DMS 273 (cell line): Measurements from ENCODE around the gene SMAD3.

ENCODE experiments used
- DNase-seq: peaks from one replicate; lab custom pipeline; 2025; ENCODE audit not compliant: unreplicated experiment; lab: John Stamatoyannopoulos, UW

Gene SMAD3

DNA sequence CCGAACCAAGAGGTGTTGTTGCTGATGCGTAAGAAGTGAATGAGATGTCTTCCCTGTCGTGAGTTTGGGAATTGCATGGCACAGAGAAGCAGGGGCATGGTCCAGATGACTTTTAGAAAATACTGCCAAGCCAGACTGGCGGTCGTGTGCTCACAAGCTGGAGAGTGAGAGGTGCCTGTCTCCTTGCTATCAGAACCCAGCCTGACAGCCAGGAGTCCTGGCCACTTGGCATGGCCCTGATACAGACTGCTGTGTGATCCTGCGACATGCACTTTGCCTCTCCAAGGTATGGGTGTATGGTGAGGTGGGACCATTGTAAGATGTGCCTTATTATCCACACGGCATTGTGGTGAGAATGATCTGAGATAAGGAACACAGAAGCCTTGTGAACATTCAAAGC lies 93.0 kb downstream of the SMAD3 start:
- DNase-seq: no peak

DNA sequence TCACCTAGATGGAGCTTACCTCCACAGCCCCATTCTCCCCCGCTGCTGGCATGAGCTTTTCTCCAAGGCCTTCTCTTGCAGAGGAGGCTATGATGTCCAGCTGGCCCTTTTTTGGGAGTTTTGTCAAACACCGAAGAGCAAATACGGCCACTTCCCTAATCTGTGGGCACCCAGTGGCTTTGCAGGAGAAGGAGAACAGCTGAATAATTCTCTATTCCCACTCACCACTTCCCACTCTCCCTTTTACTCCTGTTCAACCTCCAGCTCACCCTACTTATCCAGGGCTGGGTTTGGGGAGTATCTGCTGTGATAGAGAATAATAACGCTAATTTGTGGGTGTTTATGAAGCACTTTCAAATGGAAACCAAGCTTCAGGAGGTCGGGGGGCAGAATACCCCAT lies 96.0 kb downstream of the SMAD3 start:
- no peak for DNase-seq

DNA sequence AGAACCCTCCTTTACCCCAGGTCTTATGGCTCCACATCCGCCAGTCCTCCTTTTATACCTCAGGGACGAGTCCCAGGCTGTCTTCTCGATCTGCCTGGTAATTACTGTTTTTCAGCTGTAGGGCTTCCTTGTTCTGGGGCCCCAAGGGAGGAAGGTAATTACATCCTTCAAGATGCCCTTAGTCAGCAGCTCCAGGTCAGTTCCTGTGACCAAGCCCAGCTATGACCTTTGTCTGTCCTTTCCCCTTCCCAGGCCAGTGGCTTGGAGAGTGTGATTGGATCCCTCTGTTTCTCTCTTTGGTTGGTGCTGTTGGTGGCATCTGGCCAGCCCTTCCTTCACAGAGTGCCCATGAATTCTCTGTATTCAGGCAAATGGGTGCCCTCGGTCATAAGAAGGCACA lies 96.5 kb downstream of the SMAD3 start:
- DNase-seq: no peak

DNA sequence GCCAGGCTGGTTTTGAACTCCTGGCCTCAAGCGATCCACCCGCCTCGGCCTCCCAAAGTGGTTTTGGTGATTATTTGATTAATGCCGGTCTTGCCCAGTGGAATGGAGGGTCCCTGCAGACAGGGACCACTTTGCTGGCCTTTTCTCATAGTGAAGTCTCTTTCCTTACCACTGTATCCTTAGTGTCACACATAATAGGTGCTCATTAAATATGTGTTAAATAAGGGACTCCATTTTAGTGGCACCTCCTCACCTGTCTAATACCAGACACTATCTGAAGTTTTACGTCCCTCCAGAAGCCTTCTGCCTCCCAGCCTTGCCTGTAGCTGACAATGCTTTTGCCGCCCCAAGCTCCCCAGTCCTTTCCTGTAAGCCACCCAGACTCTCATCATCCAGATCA lies 97.8 kb downstream of the SMAD3 start:
- DNase-seq: no peak

DNA sequence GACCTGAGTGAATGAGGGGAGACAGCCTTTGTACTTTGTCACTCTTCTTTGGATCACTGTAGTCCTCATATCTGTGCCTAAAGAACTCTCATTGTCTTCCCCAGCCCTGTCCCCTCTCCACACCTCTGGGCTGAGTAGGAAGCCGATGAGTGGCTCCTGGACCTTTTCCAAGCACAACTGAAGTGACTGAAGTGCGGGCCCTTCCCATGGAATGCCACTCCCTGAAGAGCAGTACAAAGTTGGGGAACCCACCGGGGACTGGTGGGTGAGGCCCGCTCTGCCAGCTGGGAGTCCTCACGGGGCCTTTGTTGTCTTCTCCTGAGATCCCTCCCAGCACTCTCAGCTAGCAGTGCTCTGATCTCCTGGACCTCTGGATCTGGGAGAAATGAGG lies 99.0 kb downstream of the SMAD3 start:
- DNase-seq: no peak

DNA sequence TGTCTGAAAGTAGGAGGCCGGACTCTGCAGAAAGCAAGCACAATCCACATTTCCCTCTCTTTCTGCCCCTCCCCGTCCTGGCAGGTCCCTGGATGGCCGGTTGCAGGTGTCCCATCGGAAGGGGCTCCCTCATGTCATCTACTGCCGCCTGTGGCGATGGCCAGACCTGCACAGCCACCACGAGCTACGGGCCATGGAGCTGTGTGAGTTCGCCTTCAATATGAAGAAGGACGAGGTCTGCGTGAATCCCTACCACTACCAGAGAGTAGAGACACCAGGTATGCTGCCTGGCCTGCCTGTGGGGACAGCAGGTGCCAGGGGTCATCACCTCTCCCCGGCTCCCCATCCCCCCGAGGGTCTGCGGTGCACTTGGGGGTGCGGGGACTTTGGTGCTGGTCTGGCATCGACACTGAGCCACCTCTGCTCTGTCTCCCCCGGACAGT lies 99.4 kb downstream of the SMAD3 start:
- no peak for DNase-seq

DNA sequence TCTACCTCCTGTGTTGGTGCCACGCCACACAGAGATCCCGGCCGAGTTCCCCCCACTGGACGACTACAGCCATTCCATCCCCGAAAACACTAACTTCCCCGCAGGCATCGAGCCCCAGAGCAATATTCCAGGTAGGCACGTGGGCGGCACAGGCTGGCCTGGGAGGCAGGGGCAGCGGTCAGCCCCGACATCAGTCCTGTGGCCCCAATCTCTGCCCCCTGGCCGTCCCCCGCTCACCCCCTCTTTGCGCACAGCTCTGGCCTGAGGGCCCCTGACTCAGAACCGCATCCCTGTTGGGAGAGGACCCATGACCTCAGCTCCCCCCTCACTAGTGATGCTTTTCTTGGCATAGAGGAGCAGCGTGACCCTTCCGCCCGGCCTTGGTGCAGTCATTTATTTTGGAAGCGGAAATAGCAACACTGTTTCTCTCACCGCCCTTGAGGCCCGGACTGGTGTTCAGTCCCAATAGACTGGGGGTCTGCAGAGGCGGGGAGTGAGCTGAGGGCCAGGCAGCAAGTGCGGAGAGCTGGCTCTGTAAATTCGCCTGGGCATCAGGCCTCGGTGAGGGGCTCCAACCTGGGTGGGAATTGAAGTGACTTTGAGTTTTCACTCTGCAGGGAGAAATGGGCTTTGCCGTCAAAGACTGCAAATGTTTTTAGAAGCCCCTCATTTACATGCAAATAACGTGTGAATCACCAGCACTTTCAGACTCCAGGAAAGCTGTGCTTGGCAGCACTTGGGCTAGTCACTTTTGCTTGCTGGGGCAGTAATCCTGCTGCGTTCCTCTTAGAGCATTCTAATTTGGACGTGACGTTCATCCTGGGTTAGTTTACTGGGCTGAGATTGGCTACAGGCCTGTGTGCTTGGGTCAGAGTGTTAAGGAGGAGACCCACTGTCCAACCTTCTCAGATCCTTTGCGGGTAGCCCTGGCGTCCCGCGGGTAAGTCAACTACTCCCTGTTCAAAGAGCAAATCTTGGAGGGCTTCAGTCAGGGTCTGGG lies 100.2 kb downstream of the SMAD3 start:
- DNase-seq: no peak

DNA sequence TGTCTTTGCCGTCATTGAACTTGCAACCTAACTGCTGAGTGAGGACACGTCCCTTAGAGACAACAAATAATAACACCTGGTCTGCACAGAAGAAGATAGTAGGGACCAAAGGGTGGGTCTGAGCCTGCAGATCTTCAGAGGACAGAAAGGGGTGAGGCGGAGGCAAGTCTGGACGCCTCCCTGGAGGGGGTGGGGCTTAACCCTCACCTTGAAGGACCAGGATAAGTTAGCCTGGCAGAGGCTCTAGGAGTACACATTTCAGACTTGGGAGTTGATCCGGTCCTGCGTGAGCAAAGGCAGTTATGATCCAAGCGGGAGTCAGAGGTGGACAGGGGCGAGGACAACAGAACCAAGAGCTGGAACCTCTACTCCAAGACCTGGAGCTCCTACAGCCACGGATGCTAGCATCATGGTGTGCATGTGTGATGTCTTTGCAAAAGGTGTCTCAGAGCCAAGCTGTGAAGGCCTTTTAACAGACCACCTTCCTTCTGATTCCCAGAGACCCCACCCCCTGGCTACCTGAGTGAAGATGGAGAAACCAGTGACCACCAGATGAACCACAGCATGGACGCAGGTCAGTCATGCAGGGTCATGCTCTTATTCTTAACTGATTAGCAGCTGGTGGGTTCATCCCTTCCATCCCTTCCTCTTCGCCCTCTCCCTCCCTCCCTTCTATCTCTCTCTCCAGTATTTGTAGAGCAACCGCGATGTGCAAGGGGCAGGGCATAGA lies 101.0 kb downstream of the SMAD3 start:
- no peak for DNase-seq

DNA sequence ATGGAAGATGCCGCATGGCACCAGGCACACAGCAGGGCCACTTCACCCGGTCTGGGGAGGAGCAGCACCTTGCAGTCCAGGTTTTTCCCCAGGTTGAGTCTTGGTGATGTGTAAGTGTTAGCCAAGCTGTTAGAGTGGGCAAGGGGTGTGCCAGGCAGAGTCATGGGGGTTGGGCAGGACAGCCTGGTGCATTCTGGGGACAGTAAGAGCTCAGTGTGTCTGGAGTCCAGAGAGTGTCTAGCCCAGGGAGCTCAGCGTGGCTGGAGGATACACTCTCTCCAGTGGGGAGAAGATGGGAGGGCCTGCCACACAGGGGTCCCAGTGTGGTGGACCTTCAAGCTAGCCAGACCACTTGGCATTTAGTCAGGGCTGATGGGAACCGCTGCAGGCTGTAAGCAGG lies 101.7 kb downstream of the SMAD3 start:
- DNase-seq: no peak

DNA sequence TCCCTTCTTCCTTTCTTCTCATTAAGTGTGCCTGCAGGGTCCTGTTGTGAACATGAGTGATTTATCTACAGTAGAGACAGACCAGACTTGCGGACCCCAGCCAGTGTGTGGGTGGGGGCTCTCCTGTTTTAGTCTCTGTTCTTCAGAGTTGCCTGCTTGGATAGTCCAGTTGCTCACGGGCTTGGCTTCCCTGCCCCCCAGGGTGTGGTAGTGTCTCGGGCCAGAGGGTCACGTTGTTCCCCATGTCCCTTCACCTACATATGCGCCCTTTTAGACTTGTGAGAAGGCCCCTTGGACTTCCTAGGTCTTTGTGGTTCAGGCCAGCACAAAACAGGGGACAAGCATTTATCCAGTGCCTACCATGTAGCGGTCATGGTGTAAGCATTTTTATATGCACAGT lies 103.3 kb downstream of the SMAD3 start:
- DNase-seq: no peak

DNA sequence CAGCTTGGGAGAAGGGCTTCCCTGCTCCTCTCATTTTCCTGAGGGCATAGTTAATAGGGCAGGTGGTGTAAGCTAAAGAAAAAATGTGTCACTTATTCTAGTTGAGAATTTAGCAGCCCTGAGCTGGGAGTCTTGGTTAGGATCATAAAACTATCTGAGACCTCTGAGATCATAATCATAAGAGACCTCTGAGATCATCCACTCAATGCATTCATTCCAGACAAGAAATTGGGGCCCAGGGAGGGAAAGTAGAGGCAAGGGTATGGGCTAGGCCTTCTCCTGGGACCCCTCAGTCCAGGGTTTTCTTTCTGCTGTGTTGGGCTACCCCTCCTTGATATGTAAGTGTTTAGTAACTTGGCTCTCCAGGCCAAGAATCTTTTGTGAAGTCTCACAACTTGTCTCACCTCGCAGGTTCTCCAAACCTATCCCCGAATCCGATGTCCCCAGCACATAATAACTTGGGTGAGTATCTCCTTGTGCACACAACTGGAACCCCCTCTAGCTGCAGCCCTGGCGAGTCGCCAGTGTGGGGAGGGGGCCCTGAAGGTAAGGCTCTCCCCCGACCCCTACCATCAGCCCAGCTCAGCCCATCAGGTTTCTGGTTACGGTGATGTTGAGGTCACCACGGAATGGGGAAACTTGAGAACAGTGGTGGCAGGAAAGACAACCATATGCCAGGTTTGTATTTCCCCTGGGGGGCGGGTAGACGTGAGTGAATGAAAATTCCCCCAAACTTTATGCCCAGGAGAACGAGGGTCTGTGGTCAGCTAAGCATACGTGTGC lies 104.9 kb downstream of the SMAD3 start:
- DNase-seq: peak; percentile 11

DNA sequence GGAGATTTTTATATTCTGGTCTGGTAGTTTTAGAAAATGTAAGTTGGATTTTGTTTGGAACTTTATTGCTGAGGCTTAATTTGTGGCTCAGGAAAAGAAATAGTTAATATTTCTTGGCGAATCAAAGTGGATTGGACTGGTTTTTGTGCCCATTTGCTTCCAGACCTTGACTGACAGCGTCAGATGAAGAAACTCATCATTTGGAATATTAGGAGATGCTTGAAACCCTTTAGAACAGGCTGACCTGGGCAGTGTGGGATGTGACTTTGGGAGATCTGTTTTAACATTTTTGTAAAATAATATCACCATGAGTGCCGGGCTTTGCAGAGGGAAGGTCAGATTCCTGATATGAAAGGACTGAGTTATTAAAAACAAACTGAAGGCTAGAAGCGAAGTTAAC lies 106.1 kb downstream of the SMAD3 start:
- DNase-seq: no peak

DNA sequence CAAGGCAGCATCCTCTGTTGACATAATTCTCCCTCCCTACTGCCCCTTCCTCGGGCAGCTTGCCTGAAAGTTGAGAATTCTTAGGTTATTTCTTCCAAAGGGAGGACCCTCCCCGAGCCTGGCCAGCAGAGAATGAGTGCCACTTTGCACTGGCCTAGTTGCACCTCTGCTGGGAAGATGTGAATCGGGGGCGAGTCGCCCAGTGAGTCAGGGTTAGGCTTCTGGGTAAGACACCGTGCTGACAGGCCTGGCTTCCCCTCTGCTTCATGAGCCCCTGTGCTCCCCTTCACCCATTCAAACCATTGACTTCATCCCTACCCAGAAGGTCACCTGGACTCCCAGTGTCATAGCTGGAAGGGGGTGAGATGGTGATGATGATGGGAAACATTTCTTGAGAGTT lies 106.8 kb downstream of the SMAD3 start:
- no peak for DNase-seq

DNA sequence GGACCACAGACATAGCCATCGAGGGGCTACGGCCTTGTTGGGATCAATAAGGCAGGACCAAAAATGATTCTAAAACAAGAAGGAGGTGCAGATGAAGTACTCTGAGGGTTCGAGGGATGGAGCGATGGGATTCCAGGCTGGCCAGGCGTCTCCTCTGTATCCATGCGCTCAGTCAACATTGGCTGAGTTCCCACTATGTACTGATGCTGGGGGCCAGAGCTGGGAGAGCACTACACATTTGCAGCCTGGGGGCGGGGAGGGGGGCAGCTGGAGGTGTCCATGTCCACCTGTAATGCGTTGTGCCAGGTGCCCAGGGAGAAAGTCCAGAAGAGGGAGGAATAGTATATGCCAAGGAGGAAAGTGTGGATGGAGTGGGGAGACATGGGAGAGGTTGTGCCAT lies 107.6 kb downstream of the SMAD3 start:
- no peak for DNase-seq

DNA sequence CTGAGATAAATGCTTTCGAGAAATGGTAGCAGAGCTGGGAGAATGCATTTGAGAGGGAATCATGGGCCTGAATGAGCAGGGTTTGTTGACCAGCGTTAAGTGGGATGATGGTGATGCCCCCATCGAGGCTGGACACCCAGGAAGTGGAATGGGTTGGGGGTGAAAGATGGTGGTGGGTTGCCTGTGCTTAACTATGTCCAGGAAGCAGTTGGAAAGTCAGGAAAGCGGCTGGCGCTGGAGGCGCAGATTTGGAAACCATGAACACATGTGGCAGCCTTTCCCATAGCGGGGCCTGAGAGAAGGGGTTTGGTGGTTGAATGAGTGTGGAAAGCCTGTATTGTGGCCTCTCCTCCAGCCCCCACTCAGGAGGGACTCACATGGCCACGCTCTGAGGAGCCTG lies 108.4 kb downstream of the SMAD3 start:
- DNase-seq: no peak

DNA sequence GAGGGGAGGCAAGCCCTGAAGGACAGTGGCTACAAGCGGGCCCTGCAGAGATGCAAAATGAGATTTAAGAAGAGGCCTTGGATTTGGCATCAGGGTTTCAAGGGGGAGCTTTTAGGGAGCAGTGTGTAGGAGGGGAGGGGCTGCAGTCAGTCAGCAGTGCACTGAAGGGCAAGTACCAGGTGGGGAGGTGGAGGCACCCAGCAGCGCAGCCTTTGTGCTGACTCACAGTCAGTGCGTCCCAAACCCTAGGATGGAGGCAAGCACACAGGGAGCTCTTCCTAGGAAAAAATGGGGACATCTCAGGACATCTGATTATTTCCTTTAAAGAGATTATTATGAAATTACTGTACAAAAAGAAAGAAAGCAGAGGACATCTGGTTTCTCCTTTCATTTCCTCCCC lies 109.0 kb downstream of the SMAD3 start:
- no peak for DNase-seq

DNA sequence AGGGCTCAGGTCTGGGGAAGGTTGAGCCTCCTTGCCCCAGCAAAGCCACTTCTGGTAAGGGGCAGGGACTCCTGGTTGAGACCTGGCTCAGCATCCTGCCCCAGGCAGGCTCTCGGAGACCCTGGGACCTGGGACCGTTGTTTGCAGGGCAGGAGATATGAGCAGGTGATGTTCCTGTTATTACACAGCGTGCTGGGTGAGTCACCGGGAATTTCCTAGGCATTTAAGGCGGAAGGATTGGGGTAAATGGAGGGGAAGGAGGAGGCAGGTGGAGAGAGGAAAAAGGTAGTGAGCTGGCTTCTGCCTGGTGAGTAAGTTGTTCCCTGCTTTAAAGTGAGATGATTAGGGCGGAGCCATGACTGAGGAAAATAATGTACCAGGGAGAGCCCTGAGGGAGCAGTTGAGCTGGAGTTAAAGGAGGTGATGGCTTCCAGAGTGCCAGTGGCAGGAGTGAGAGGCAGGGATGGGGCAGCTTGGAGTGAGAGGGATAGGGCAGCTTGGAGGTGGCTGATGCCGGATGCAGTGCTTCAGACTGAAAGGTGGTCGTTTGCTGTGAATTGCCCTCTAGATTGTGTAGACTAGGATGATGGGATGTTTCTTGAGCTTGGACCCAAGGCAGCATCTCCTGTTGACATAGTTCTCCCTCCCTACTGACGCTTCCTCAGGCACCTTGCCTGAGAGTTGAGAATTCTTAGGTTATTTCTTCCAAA lies 109.6 kb downstream of the SMAD3 start:
- DNase-seq: no peak

DNA sequence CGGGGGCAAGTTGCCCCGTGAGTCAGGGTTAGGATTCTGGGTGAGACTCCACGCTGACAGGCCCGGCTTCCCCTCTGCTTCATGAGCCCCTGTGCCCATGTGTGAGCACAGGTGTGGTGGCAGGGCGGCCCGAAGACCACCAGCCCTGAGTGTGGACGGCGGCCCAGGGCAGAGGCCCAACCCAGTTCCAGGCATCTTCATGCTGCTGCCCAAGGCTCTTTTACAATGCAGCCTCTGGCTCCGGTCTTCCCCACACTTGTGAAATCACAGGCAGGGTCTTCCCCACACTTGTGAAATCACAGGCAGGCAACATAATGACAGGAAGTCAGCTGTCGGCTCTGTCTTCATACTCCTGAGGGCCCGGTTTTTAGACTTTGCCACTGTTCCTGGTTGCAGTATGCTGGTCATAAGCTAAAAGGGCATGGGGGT lies 110.3 kb downstream of the SMAD3 start:
- DNase-seq: no peak

DNA sequence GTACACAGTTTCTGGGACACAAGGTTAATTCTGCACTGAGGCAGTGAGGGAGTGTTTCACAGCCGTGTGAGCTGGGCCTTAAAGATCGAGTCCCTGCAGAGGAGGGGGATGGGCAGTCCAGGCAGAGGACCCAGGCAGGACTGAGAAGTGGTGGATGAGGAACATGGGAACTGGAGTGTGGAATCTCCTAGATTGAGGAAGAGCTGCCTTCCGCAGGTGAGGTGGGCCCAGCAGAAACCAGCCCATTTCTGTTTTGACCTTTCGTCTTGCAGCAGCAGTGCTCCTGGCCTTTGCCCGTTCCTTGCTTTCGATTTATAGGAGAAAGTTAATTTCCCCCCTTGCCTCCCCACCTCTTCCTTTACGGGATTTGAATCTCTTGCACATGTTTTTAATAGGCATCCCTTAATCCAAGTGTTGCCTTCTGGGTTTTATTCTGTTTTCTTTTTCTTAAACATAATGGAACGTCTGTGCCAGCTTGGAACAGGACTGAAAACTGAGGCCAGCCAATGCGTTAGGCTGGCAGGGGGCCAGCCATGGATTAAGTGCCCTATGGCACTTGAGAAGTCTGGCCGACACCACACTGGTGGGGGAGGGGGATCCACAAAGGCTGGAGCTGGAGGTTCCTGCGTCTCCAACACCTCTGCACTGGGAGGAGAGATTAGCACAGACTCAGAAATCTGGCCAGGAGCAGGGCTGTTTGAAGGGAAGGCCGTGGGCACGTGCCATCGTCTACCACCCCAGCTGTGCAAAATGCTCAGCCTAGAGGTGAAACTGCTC lies 111.0 kb downstream of the SMAD3 start:
- DNase-seq: peak; percentile 78

DNA sequence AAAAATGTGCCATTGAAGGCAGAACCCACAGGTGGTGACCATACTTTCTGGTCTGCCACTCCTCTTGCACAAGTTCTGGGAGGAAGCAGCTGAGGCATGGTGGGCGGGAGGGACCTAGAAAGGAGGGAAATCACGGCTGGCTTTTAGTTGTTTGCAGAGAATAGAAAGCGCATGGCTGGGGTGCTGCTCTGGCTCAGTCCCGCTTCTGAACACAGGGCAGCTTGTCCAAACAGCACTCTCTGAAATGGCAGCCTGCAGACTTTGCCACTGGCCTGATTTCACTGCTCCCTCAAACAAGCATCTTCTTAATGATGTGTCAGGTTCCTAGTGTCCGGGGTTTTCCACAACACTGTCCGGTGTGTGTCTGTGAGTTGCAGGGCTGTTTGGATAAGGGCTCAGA lies 112.3 kb downstream of the SMAD3 start:
- no peak for DNase-seq
